ENCODE measurements around the gene LTBP2. TPM values are rescaled to one million over a fixed set of nuclear protein-coding genes. Genes with fewer than 3 reads are reported as not detected.

The LTBP2 gene
- 1.5 and 1.6 TPM in 2 replicates for total RNA-seq (2014; rRNA removed; shearing (Covaris generic))

DNA sequence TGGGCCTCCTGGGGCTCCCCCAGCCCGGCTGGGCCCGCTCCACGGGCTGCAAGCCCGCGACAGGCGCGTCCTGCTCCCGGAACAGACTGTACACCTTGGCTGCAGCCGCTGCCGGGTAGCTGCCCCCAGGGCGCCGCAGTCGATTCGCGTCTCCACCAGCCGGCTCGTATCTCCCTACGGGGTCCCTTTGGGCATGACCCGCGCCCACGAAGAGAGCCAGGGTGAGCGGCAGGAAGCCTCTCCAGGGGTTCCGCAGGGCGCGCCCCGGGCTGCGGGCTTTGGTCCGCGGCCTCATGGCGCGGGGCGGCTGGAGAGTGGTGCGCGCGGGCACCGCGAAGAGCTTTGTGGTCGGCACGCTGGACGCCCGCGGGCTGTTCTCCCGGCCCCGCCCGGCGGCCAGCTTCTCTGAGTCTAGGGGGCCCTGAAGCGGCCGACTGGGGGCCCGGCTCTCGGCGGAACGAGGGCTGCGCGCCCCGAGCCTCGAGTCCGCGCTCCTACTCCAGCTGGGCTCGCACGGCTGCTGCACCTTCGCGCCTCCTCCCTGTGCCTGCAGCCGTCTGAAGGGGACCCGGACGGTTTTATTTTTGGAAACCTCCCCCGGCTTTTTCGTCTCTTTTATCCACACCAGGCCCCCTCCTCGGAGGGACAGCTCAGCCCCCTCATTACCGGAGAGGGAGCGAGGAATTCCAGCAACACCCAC lies at the start of gene LTBP2:
LTBP2 (minus strand) TSS at position 588 of the 700 bp plus-strand sequence; CDS start at position 295, 293 bp downstream.
- no peak for DNase-seq (ENCODE audit: low spot score)

GRCh38 chr14:74660863-74661262 lies 48.8 kb upstream of the LTBP2 start:
- DNase-seq (ENCODE audit: low spot score) = no peak

- no peak for DNase-seq (ENCODE audit: low spot score)
Observed at GRCh38 chr14:74660167-74660566, 48.1 kb upstream of the LTBP2 start.

DNA sequence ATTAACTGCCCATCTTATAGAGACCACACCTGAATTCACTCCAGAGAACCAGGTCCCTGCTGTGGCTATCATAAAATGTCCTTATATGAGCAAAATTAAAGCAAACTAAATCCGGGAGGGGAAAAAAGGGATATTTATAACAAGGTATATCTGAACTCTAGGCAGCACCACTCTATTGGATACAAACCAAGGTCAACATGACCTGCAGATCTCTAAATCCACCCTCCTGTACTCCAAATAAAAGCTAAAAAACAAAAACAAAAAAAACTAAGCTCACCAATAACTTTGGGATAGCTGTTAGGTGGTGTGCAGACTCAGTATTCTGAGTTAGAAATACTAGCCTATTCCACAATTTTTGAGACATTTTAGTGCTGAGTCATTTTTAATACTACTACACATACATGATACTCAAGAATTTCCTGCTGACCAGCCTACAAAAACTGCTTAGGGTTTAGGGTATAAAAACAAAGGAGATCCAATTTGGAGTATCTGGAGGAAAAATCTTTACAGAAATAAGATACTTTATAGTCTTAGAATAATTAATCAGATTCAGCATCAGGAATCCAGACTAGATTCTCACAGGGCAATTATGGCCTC lies 46.6 kb upstream of the LTBP2 start:
- no peak for DNase-seq (ENCODE audit: low spot score)

GRCh38 chr14:74656964-74657363 lies 44.9 kb upstream of the LTBP2 start:
- no peak for DNase-seq (ENCODE audit: low spot score)

- DNase-seq (ENCODE audit: low spot score) = no peak
Observed at GRCh38 chr14:74655599-74656395, 43.8 kb upstream of the LTBP2 start.

GRCh38 chr14:74654931-74655330 lies 42.9 kb upstream of the LTBP2 start:
- DNase-seq (ENCODE audit: low spot score) = no peak

DNA sequence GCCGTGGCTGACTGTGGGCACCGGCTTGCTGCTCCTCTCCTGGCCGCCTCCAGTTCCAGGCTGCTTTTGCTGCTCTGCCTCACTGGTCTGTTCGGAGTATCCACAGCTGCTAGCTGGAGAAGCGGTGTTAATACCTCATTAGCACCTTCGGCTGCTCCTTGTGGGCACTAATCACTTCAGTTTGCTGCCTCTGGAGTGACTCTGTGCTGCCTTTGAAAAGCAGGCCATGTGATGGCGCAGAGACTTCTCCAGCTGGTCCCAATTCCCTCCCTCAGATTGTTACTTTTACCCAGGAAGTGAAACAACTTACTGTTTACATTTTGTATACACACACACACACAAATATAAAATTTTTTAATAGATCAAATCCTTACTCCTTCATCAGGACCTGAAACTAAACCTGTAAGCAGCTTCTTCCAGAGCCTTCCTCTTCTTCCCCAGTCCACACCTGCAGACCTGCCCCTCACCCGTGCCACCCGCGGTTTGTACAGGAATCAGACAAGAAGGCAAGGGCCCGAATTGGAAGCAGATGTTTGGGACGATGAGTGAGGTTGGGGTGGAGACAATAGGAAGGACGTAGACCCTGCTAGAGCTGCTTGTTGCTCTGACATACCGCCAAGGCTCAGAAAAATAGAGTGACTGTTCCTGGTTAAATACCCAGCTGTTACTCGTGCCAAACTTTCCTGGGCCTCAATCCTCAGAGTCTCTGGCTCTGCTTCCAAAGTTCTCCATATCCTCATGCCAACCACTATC lies 41.5 kb upstream of the LTBP2 start:
- no peak for DNase-seq (ENCODE audit: low spot score)

DNA sequence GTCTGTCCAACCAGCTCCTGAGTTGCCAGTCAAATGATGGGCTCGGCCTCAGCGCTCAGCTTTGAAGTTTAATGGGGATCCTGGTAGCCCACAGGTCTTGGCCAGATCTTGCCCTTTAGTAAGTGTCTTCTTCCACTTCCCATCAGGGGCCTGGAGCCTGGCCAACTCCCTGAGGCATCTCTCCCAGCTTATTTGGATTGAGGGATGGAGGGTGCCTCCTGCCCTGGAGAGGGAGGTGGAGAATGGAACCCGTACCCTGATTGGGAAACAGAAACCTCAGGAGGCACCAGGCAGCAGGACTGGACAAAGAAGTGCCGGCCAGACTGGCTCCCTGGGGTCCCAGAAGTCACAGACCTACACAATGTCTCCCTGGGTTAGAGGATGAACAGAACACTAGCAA lies 40.5 kb upstream of the LTBP2 start:
- no peak for DNase-seq (ENCODE audit: low spot score)

DNA sequence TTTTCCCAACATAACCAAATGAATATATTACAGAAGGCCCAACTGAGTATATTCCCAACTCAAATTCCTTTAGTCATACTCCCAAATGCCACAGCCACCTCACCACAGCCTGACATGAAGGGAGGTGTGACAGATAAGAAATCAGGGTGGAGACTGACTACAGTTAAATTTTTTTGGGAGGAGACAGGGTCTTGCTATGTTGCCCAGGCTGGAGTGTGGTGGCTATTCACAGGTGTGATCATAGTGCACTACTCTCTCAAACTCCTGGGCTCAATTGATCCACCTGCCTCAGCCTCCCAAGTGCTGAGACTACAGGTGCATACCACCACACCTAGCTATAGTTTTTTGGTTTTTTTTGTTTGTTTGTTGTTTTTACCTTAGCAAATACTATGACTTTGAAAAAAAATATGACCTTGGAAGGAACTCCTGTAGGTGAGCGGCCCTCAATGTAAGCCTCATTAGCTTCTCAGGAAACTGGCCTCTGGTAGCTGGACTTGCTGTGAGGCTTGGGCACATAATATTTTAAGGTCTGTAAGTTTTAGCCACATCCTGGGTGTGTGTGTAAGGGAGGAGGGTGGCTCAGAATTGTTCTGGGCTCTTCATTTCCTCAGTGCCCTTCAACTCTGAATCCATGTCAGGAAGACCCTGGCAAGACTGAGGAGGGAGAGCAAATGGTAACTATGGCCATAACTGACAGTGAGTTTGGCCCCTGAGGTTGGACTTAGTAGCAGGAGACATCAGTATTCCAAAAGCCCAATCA lies 39.1 kb upstream of the LTBP2 start:
- DNase-seq (ENCODE audit: low spot score) = no peak

- DNase-seq (ENCODE audit: low spot score) = no peak
Observed at GRCh38 chr14:74649673-74650072, 37.6 kb upstream of the LTBP2 start.

GRCh38 chr14:74649167-74649566 lies 37.1 kb upstream of the LTBP2 start:
- DNase-seq (ENCODE audit: low spot score) = no peak

DNA sequence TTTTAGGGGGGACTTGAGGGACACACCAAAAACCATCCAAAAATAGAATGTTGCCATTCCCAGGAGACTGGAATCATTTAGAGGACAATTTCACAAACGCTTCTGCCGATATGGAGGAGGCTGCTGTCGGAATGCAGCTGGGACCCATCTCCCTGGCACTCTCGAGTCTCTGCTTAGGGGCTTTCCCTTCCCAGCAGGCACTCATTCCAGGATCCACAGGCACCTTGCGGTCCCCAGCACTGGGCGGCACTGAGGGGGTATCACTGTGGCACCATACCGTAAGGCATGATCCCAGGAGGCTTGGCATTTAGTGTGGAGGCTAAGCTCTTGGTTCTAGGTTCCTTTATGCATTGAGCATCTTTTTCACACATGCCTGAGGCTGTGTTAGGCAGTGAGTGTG lies 36.6 kb upstream of the LTBP2 start:
- DNase-seq (ENCODE audit: low spot score) = no peak

- DNase-seq (ENCODE audit: low spot score) = no peak
Observed at GRCh38 chr14:74647678-74648461, 35.8 kb upstream of the LTBP2 start.

DNA sequence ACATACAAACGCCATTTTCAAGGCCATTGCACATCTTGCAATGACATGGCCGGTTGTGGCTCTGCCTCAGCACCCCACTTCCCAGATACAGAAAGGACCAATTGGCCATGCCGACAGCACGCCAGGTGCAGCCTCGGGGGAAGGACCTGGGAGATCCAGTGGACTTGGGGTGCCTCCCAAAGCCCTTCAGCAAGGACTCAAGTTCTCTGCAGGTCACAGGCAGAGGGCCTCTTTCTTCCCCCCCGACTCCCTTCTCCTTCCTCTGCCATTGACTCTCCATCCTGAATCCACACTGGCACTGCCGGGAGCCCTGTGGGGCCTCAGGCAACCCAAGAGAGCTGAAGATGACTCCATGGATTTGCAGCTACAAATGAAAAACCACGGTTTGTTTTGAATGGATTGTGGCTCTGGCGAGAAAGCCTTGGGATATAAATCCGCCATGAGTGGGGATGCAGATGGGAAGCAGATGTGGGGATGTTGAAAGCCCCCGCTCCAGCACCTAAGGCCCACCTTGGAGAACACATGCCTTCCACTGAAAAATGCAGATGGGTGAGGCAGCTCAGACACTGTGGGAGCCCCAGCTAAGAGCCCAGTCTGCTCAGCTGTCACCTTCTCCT lies 35.1 kb upstream of the LTBP2 start:
- DNase-seq (ENCODE audit: low spot score) = no peak

DNA sequence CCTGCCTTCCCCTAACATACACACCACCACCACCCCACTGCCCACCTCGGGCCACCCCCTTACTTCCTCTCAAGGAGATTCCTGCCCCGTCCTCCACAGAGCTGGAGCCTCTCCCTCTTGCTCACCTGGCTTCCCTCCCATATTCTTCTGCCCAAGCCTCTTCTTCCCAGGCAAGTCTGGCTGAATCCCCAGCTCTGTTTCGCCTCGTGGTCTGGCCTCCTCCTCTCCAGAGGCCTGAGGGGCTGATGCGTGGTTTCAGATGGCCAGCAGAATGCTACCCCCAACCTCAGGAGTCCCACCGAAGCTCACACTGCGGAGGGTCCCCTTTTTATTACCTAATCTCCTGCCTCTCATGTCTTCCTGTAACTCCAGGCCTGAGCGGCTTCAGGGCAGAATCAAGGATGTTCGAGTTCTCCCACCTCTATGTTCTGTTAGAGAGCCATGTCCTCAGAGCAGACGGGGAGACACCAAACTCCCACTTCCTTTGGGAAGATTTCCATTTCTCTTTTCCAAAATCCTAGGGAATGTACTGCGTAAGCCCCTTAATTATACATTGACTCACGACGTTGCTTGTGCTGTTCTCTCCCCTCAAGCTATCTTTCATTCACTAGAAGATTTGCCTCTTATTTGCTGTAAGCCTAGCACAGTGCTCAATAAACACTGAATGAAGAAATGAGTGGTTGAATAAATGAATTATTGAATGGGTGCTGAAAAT lies 33.9 kb upstream of the LTBP2 start:
- no peak for DNase-seq (ENCODE audit: low spot score)

- DNase-seq (ENCODE audit: low spot score) = no peak
Observed at GRCh38 chr14:74645244-74645643, 33.2 kb upstream of the LTBP2 start.

DNA sequence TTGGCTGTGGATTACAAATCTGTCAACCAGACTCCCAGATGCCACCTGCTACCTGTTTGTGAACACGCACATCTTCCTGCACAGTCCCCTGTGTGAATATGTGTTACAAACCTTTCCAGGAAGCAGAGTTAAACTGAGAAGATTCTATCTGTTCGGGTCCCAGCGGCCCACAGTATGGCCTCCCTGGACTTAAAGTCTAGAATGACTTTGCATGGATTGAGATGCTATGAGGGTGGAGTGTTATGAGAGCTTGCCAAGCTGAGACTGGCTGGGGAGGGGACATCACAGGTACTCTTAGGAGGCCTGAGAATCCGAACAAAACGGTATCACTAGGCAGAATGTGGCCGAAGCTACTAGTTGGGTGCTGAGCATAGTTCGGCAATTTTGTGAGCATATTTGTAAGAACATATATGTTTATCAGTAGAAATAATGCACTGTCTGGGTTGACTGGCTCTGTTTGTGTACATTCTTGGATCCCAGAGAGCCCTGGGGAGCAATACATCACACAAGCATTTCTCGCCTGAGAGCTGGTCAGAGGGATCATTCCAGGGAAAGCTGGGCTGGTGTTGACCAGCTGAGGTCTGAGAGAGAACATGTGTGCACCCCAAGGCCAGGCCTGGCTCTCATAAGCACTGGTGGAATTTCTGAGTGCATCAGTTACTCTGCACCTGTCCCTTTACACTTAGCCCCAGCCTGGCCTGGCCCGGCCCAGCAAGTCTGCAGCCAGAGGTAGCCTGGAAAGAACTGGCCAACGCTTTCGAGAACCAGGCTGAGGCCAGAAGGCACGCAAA lies 29.8 kb upstream of the LTBP2 start:
- DNase-seq (ENCODE audit: low spot score) = no peak

- no peak for DNase-seq (ENCODE audit: low spot score)
Observed at GRCh38 chr14:74638966-74639365, 26.9 kb upstream of the LTBP2 start.
